Fibroblast of lung (primary cell): ENCODE data around the gene PUS3. TPM values are rescaled to one million over a fixed set of nuclear protein-coding genes. Genes with fewer than 3 reads are reported as not detected.

Experiments used
- DNase-seq, 2 donors: peaks; one replicate each; pipeline versions ENCODE4 v3.0.0 to v3.0.0-alpha.2; 2010; ENCODE audit warnings: low read depth in 2 of 2
- H2AFZ ChIP-seq: 2 replicates; pipeline ENCODE4 v1.5.1; 2012; ENCODE audit warnings: low read length, control low read depth, inconsistent platforms
- H3K27ac ChIP-seq: 2 replicates; pipeline ENCODE4 v1.5.1; 2011; ENCODE audit warnings: low read length, control low read depth; ENCODE audit not compliant: insufficient read depth
- H3K27me3 ChIP-seq: 2 replicates; pipeline ENCODE4 v1.5.1; 2011; ENCODE audit warnings: mild to moderate bottlenecking, low read length; ENCODE audit not compliant: control insufficient read depth, insufficient read depth
- H3K36me3 ChIP-seq: 2 replicates; pipeline ENCODE4 v1.5.1; 2011; ENCODE audit warnings: low read length; ENCODE audit not compliant: control insufficient read depth, insufficient read depth
- H3K4me1 ChIP-seq: 2 replicates; pipeline ENCODE4 v1.5.1; 2011; ENCODE audit warnings: low read length; ENCODE audit not compliant: control insufficient read depth, insufficient read depth; ENCODE audit errors: extremely low read depth
- H3K4me2 ChIP-seq: 2 replicates; pipeline ENCODE4 v1.5.1; 2011; ENCODE audit warnings: low read length, control low read depth; ENCODE audit not compliant: insufficient read depth; ENCODE audit errors: extremely low read depth
- H3K4me3 ChIP-seq, 4 experiments: fragments of 200-600 bp in 1 of 4; sonication (generic) in 1 of 4; replicated peaks in 1 of 4; 2 replicates each; pipeline ENCODE4 v1.5.1; 2011 to 2016; ENCODE audit warnings: low read length in 4 of 4, low read depth in 3 of 4, mild to moderate bottlenecking in 3 of 4, control low read depth in 2 of 4, inconsistent platforms in 1 of 4, mixed read lengths in 1 of 4; ENCODE audit not compliant: insufficient read depth in 1 of 4; ENCODE audit errors: control extremely low read depth in 1 of 4
- H3K79me2 ChIP-seq: 2 replicates; pipeline ENCODE4 v1.5.1; 2012; ENCODE audit warnings: mild to moderate bottlenecking, low read length, inconsistent platforms; ENCODE audit not compliant: control insufficient read depth, insufficient read depth
- H3K9ac ChIP-seq: 2 replicates; pipeline ENCODE4 v1.5.1; 2011; ENCODE audit warnings: mild to moderate bottlenecking, low read length, control low read depth; ENCODE audit not compliant: insufficient read depth
- H3K9me3 ChIP-seq: 2 replicates; pipeline ENCODE4 v1.5.1; 2012; ENCODE audit warnings: low read depth, low read length; ENCODE audit not compliant: control insufficient read depth, insufficient read depth
- H4K20me1 ChIP-seq: 2 replicates; pipeline ENCODE4 v1.5.1; 2011; ENCODE audit warnings: low read length; ENCODE audit not compliant: control insufficient read depth, insufficient read depth; ENCODE audit errors: extremely low read depth
- CTCF ChIP-seq, 2 donors: IDR thresholded peaks in 1 of 2; conservative IDR thresholded peaks in 1 of 2; 1 replicate in 1 of 2; 2 replicates in 1 of 2; pipeline ENCODE4 v1.5.1; 2011 to 2012; ENCODE audit warnings: low read length in 2 of 2, control low read depth in 1 of 2, inconsistent platforms in 1 of 2, low read depth in 1 of 2, mild to moderate bottlenecking in 1 of 2
- EZH2 ChIP-seq: IDR thresholded peaks from 2 replicates; pipeline ENCODE4 v1.5.1; 2012; ENCODE audit warnings: low read length, control low read depth, mild to moderate bottlenecking; ENCODE audit errors: missing control alignments
- polyA plus RNA-seq, 2 donors: library from polyadenylated mRNA; depleted of rRNA in 1 of 2; stranded (reverse) in 1 of 2; unstranded in 1 of 2; fragments of >200 nt; gene quantifications; 2 replicates each; pipeline ENCODE4 v1.2.1, GENCODE V29; 2011 to 2012; ENCODE audit warnings: missing spikeins in 1 of 2
- total RNA-seq: library from RNA; depleted of rRNA; stranded (reverse); fragments of >200 nt; gene quantifications from 2 replicates; pipeline ENCODE4 v1.2.1, GENCODE V29; 2014

The PUS3 gene
- total and polyA plus RNA-seq, 2 donors (not counting 1 experiment from before 2014, with no cell fraction given), result 14.0 to 16.0 TPM

DNA sequence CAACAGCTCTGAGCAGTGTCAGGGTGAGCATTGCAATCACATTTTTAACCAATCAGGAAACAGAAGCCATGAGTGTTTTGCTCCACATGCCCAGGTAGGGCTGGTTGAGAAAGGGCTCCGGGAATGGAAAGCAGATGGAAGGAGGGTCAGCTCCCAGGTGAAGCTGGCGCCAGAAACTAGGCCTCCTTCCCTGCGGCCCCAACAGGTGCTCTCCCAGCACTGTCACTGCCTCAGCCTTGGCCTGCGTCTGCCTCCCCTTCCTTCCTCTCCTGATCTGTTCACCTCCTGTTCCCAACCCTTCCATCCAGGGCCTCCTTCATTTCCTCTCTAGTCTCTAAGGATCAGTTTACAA is 38.2 kb upstream of the PUS3 start:
- no peaks in the 10 kb centered on the region for H3K27me3 ChIP-seq
- no peak overlapping the region for H2AFZ ChIP-seq
- H3K79me2 ChIP-seq, result no peaks in the 10 kb centered on the region
- H3K36me3 ChIP-seq, result no peaks in the 10 kb centered on the region
- DNase-seq, result no peak
- no peak overlapping the region for H3K27ac ChIP-seq
- H3K4me2 ChIP-seq, result no peak overlapping the region
- H3K4me3 ChIP-seq, result no peak overlapping the region
- H4K20me1 ChIP-seq, result no peaks in the 10 kb centered on the region
- no peaks in the 10 kb centered on the region for H3K9me3 ChIP-seq
- H3K4me1 ChIP-seq, result no peaks in the 10 kb centered on the region
- no peak overlapping the region for H3K9ac ChIP-seq
- TF ChIP-seq EZH2 (no peak), CTCF (conservative IDR thresholded peaks at IDR 0.05 in 1 of 2, IDR thresholded peaks at IDR 0.05 in 1 of 2; ENCODE audit: low read depth in 1 of 2, low read length in 2 of 2) (no peak)

DNA sequence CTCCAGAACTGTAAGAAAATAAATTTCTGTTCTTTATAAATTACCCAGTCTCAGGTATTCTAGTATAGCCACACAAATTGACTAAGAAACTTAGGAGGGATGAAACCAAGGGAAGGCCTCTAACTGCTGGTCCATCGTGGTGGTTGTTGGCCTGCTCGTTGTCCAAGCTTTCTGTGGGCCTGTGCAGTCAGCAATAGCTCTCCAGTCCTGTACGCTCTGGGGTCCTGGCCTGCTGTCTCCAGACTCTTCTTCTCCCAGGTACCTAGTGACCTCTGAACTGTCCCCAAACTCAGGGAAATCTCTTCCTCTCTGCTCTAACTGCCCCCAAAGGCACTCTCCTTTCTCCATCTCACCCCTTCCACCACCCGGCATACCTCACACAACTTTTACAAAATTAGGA is 37.1 kb upstream of the PUS3 start:
- no peaks in the 10 kb centered on the region for H3K36me3 ChIP-seq
- H3K27ac ChIP-seq, result no peak overlapping the region
- no peaks in the 10 kb centered on the region for H3K79me2 ChIP-seq
- H3K4me1 ChIP-seq, result no peaks in the 10 kb centered on the region
- TF ChIP-seq EZH2 (no peak), CTCF (conservative IDR thresholded peaks at IDR 0.05 in 1 of 2, IDR thresholded peaks at IDR 0.05 in 1 of 2; ENCODE audit: low read depth in 1 of 2, low read length in 2 of 2) (no peak)
- H3K4me2 ChIP-seq, result no peak overlapping the region
- no peak for DNase-seq
- H3K4me3 ChIP-seq, result no peak overlapping the region
- no peaks in the 10 kb centered on the region for H3K27me3 ChIP-seq
- no peaks in the 10 kb centered on the region for H4K20me1 ChIP-seq
- H2AFZ ChIP-seq, result no peak overlapping the region
- H3K9me3 ChIP-seq, result no peaks in the 10 kb centered on the region
- no peak overlapping the region for H3K9ac ChIP-seq

DNA sequence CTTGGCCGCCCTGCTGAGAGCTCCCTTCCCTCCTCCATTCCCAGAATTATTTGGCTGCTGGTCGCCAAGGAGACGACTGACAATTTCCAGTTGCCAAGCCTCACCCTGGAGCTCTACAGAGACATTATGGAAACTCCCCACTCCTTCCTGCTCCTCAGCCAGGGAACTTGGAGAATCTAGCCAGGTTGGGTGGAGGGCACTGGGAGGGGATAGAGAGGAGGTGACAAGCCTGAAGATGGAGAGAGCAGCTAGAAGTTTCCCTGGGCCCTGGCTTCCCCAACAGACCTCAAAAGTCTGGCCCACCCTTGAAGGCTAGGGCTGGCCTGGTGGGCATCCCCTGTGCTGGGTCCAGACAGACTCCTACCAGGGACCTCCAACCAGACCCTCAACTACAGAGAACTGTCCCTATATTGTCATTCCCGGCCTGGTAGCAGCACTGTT is 36.1 kb upstream of the PUS3 start:
- Histone ChIP-seq H4K20me1 (no peaks in the 10 kb centered on the region), H3K4me3 (no peak overlapping the region), H3K79me2 (no peaks in the 10 kb centered on the region), H3K27me3 (no peaks in the 10 kb centered on the region), H3K27ac (no peak overlapping the region), H3K9me3 (no peaks in the 10 kb centered on the region), H3K4me1 (no peaks in the 10 kb centered on the region), H3K9ac (no peak overlapping the region), H3K36me3 (no peaks in the 10 kb centered on the region), H3K4me2 (no peak overlapping the region), H2AFZ (no peak overlapping the region)
- DNase-seq, result no peak
- no peak for TF ChIP-seq EZH2
- no peak for TF ChIP-seq CTCF (conservative IDR thresholded peaks at IDR 0.05 in 1 of 2, IDR thresholded peaks at IDR 0.05 in 1 of 2; ENCODE audit: low read depth in 1 of 2, low read length in 2 of 2)
